ENCODE results near the gene ESYT1.

DNA sequence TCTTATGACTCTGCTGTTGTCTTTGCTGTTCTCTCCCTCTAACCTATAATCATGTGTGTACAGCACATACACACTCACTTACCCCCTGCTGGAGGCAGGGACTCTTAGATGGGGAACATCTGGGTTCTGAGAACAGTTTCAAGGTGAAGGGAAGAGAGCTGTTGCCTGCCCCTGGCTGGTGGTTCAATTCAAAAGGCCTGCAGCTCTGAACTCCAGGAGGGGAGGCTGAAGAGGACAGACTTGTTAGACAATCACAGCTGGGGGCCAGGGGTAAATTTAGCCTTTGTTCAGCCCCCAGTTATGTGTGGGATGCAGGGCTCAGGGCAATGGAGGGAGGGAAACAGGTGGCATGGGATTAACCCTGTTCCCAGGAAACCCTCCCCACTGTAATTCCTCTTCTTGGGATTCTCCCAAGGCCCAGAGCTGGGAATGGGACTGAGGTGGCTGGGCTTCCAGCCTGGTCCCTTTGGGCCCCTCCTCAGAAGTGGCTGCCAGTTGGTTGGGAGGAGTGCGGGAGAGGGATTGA is 26.2 kb downstream of the ESYT1 start:
- TF ChIP-seq MYC (IDR thresholded peaks at IDR 0.05; ENCODE audit: low read depth, low read length) (no peak), POLR2A (IDR thresholded peaks at IDR 0.05; ENCODE audit: low read depth, low read length) (no peak)
- TF ChIP-seq, protein P1, sequence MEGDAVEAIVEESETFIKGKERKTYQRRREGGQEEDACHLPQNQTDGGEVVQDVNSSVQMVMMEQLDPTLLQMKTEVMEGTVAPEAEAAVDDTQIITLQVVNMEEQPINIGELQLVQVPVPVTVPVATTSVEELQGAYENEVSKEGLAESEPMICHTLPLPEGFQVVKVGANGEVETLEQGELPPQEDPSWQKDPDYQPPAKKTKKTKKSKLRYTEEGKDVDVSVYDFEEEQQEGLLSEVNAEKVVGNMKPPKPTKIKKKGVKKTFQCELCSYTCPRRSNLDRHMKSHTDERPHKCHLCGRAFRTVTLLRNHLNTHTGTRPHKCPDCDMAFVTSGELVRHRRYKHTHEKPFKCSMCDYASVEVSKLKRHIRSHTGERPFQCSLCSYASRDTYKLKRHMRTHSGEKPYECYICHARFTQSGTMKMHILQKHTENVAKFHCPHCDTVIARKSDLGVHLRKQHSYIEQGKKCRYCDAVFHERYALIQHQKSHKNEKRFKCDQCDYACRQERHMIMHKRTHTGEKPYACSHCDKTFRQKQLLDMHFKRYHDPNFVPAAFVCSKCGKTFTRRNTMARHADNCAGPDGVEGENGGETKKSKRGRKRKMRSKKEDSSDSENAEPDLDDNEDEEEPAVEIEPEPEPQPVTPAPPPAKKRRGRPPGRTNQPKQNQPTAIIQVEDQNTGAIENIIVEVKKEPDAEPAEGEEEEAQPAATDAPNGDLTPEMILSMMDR (IDR thresholded peaks at IDR 0.05; ENCODE audit: extremely low read depth in 1 of 2, insufficient read depth in 1 of 2, low read depth in 1 of 2, low read length in 2 of 2): no peak
